IMR-90 (cell line): Measurements from ENCODE around the gene MCUR1. TPM values are rescaled to one million over a fixed set of nuclear protein-coding genes. Genes with fewer than 3 reads are reported as not detected.

ENCODE experiments used
- ATAC-seq: fragments of 200-7000 bp; cut with Tn5 transposase; 2 replicates; pipeline ENCODE4 v1.9.1; 2020; ENCODE audit warnings: low read depth, mild to moderate bottlenecking, moderate library complexity
- BruUV-seq: library from RNA; stranded (reverse); fragments of 400-500 nt; replicated peaks from 2 replicates; lab custom pipeline; 2021; lab: Mats Ljungman, UMichigan
- CTCF ChIA-PET: fragments of 300-600 bp; formaldehyde crosslinking; extraction: SDS; loops from one replicate; lab custom pipeline; 2021; ENCODE audit warnings: antibody characterized with exemption; lab: Yijun Ruan, JAX
- POLR2A ChIA-PET: fragments of 300-600 bp; sonication (Branson Sonifier 250); formaldehyde crosslinking; loops from one replicate; lab custom pipeline; 2022; ENCODE audit warnings: antibody characterized with exemption; ENCODE audit not compliant: unreplicated experiment; lab: Charles Lee
- DNase-seq: peaks from one replicate; pipeline ENCODE4 v3.0.0; 2013
- H2AFZ ChIP-seq: replicated peaks from 2 replicates; pipeline ENCODE3; 2013; ENCODE audit warnings: low read length, mild to moderate bottlenecking; ENCODE audit not compliant: poor library complexity
- H2AK5ac ChIP-seq: 2 replicates; pipeline ENCODE4 v1.6.1; 2013; ENCODE audit warnings: low read depth, low read length, inconsistent platforms
- H2AK9ac ChIP-seq: replicated peaks from 2 replicates; pipeline ENCODE3; 2013; ENCODE audit warnings: mild to moderate bottlenecking, low read depth, low read length, moderate library complexity; ENCODE audit not compliant: poor library complexity
- H2BK120ac ChIP-seq: 2 replicates; pipeline ENCODE4 v1.6.1; 2013; ENCODE audit warnings: low read depth, low read length, inconsistent platforms
- H2BK15ac ChIP-seq: 3 replicates; pipeline ENCODE4 v1.6.1; 2013; ENCODE audit warnings: low read depth, low read length, inconsistent platforms
- H2BK20ac ChIP-seq: 2 replicates; pipeline ENCODE4 v1.6.1; 2013; ENCODE audit warnings: low read depth, mild to moderate bottlenecking, inconsistent platforms, low read length, moderate library complexity
- H2BK5ac ChIP-seq: 2 replicates; pipeline ENCODE4 v1.6.1; 2013; ENCODE audit warnings: mild to moderate bottlenecking, low read depth, low read length, inconsistent platforms; ENCODE audit not compliant: poor library complexity, severe bottlenecking
- H3K14ac ChIP-seq: replicated peaks from 2 replicates; pipeline ENCODE4 v1.6.1; 2013; ENCODE audit warnings: low read depth, low read length, inconsistent platforms
- H3K18ac ChIP-seq: 2 replicates; pipeline ENCODE4 v1.6.1; 2013; ENCODE audit warnings: low read depth, low read length, control low read depth
- H3K23ac ChIP-seq: 2 replicates; pipeline ENCODE4 v1.6.1; 2013; ENCODE audit warnings: low read depth, low read length, inconsistent platforms
- H3K27ac ChIP-seq: 2 replicates; pipeline ENCODE4 v1.5.1; 2013; ENCODE audit warnings: mild to moderate bottlenecking, control low read depth, low read length; ENCODE audit not compliant: insufficient read depth
- H3K27me3 ChIP-seq: 2 replicates; pipeline ENCODE4 v1.6.1; 2013; ENCODE audit warnings: low read length; ENCODE audit not compliant: control insufficient read depth, insufficient read depth
- H3K36me3 ChIP-seq: 2 replicates; pipeline ENCODE4 v1.6.1; 2013; ENCODE audit warnings: low read length, mixed read lengths; ENCODE audit not compliant: control insufficient read depth, insufficient read depth
- H3K4ac ChIP-seq: 2 replicates; pipeline ENCODE4 v1.6.1; 2013; ENCODE audit warnings: low read depth, low read length, inconsistent platforms
- H3K4me1 ChIP-seq: 2 replicates; pipeline ENCODE4 v1.6.1; 2013; ENCODE audit warnings: low read length, mixed read lengths; ENCODE audit not compliant: control insufficient read depth, insufficient read depth
- H3K4me2 ChIP-seq: 2 replicates; pipeline ENCODE4 v1.6.1; 2013; ENCODE audit warnings: low read depth, mild to moderate bottlenecking, control low read depth, low read length, moderate library complexity
- H3K4me3 ChIP-seq: 2 replicates; pipeline ENCODE4 v1.5.1; 2013; ENCODE audit warnings: low read depth, mild to moderate bottlenecking, control low read depth, low read length, moderate library complexity; ENCODE audit not compliant: insufficient read depth
- H3K56ac ChIP-seq: 2 replicates; pipeline ENCODE4 v1.6.1; 2013; ENCODE audit warnings: low read length, inconsistent platforms; ENCODE audit not compliant: insufficient read depth; ENCODE audit errors: extremely low read depth
- H3K79me1 ChIP-seq, 2 experiments: 2 replicates each; pipeline ENCODE4 v1.6.1; 2013; ENCODE audit warnings: low read length in 2 of 2, inconsistent platforms in 1 of 2, low read depth in 1 of 2
- H3K9ac ChIP-seq: 2 replicates; pipeline ENCODE4 v1.6.1; 2013; ENCODE audit warnings: low read depth, low read length, control low read depth
- H3K9me1 ChIP-seq: 2 replicates; pipeline ENCODE4 v1.6.1; 2013; ENCODE audit warnings: low read length, inconsistent platforms; ENCODE audit not compliant: insufficient read depth
- H3K9me3 ChIP-seq: 2 replicates; pipeline ENCODE4 v1.6.1; 2013; ENCODE audit warnings: low read length; ENCODE audit not compliant: control insufficient read depth, insufficient read depth
- H4K20me1 ChIP-seq: 2 replicates; pipeline ENCODE4 v1.6.1; 2013; ENCODE audit warnings: low read length, inconsistent platforms; ENCODE audit not compliant: insufficient read depth
- H4K5ac ChIP-seq: 2 replicates; pipeline ENCODE4 v1.6.1; 2013; ENCODE audit warnings: mild to moderate bottlenecking, low read depth, low read length, control low read depth
- H4K8ac ChIP-seq, 2 experiments: 2 replicates each; pipeline ENCODE4 v1.6.1; 2013; ENCODE audit warnings: low read depth in 2 of 2, low read length in 2 of 2, control low read depth in 1 of 2, inconsistent platforms in 1 of 2
- H4K91ac ChIP-seq: 2 replicates; pipeline ENCODE4 v1.6.1; 2013; ENCODE audit warnings: low read depth, low read length, inconsistent platforms; ENCODE audit not compliant: insufficient read depth
- BHLHE40 ChIP-seq: fragments of 150-350 bp; IDR thresholded peaks from 2 replicates; pipeline ENCODE4 v1.6.1; 2016; ENCODE audit warnings: mild to moderate bottlenecking, low read depth, low read length
- CEBPB ChIP-seq: IDR thresholded peaks from 2 replicates; pipeline ENCODE4 v1.6.1; 2012; ENCODE audit warnings: low read depth, low read length, improper control_type of control experiment
- CHD1 ChIP-seq: IDR thresholded peaks from 2 replicates; pipeline ENCODE4 v1.6.1; 2012; ENCODE audit warnings: low read depth, low read length, improper control_type of control experiment
- FOS ChIP-seq: fragments of 150-350 bp; IDR thresholded peaks from 2 replicates; pipeline ENCODE4 v1.6.1; 2016; ENCODE audit warnings: low read depth, low read length
- MAFK ChIP-seq: IDR thresholded peaks from 2 replicates; pipeline ENCODE4 v1.6.1; 2012; ENCODE audit warnings: low read depth, low read length, improper control_type of control experiment
- MAZ ChIP-seq: IDR thresholded peaks from 2 replicates; pipeline ENCODE4 v1.6.1; 2012; ENCODE audit warnings: low read depth, mild to moderate bottlenecking, low read length, improper control_type of control experiment, moderate library complexity, borderline replicate concordance
- MXI1 ChIP-seq: IDR thresholded peaks from 2 replicates; pipeline ENCODE4 v1.6.1; 2012; ENCODE audit warnings: low read depth, mild to moderate bottlenecking, low read length, moderate library complexity, borderline replicate concordance
- NFE2L2 ChIP-seq: fragments of 150-350 bp; IDR thresholded peaks from 2 replicates; pipeline ENCODE4 v1.6.1; 2016; ENCODE audit warnings: low read depth, mild to moderate bottlenecking, low read length
- POLR2A ChIP-seq: IDR thresholded peaks from 2 replicates; pipeline ENCODE4 v1.6.1; 2012; ENCODE audit warnings: mild to moderate bottlenecking, low read depth, low read length
- RAD21 ChIP-seq: IDR thresholded peaks from 2 replicates; pipeline ENCODE4 v1.6.1; 2012; ENCODE audit warnings: low read length, improper control_type of control experiment
- RCOR1 ChIP-seq: IDR thresholded peaks from 2 replicates; pipeline ENCODE4 v1.6.1; 2012; ENCODE audit warnings: mild to moderate bottlenecking, low read length, improper control_type of control experiment; ENCODE audit not compliant: insufficient replicate concordance
- RFX5 ChIP-seq: IDR thresholded peaks from 2 replicates; pipeline ENCODE4 v1.8.0; 2012; ENCODE audit warnings: low read depth, mild to moderate bottlenecking, low read length, moderate library complexity
- SMC3 ChIP-seq: fragments of 150-350 bp; IDR thresholded peaks from 2 replicates; pipeline ENCODE4 v1.6.1; 2016; ENCODE audit warnings: low read depth, mild to moderate bottlenecking, antibody characterized with exemption, low read length, moderate library complexity
- USF2 ChIP-seq: fragments of 150-350 bp; IDR thresholded peaks from 2 replicates; pipeline ENCODE4 v1.6.1; 2017; ENCODE audit warnings: mild to moderate bottlenecking, antibody characterized with exemption, low read length, low read depth
- WGBS, 2 experiments: methylation state at CpG; one replicate each; pipeline versions ENCODE4 v1.1.5 to v1.1.7; 2013; ENCODE audit warnings: missing lambda C conversion rate in 2 of 2; ENCODE audit not compliant: insufficient read length in 1 of 2; ENCODE audit errors: extremely low coverage in 2 of 2; 5-methylcytosine and 5-hydroxymethylcytosine counted together
- dilution Hi-C: fragments of 300-500 bp; cut with HindIII; formaldehyde crosslinking; loops from one replicate; pipeline ENCODE4 v1.14.3; 2018; ENCODE audit warnings: low sequenced_read_pairs; ENCODE audit not compliant: unreplicated experiment
- in situ Hi-C: fragments of 300-500 bp; cut with MboI; formaldehyde crosslinking; loops from 3 replicates; pipeline ENCODE4 v1.14.3; 2019; ENCODE audit warnings: low sequenced_read_pairs, inconsistent platforms, mixed read lengths
- intact Hi-C: fragments of 100-400 bp; cut with micrococcal nuclease; formaldehyde crosslinking; loops from 2 replicates; pipeline ENCODE4 v1.10.0; 2022
- polyA plus RNA-seq, 3 experiments: library from polyadenylated mRNA; depleted of rRNA; stranded (reverse); fragments of >200 nt; gene quantifications; 2 replicates each; pipeline ENCODE4 v1.2.3, GENCODE V29; 2012; ENCODE audit warnings: low replicate concordance in 1 of 3
- total RNA-seq: library from RNA; depleted of rRNA; stranded (reverse); fragments of >200 nt; gene quantifications from 2 replicates; pipeline ENCODE4 v1.2.3, GENCODE V29; 2012

MCUR1 gene
- total and polyA plus RNA-seq, 2 of the 4 experiments (the other 2 are of a cell fraction), result 4.1 to 6.5 TPM

GRCh38 chr6:13830803-13831202 is 16.4 kb upstream of the MCUR1 start:
- Histone ChIP-seq H3K14ac (no peak overlapping the region), H3K4ac (no peak overlapping the region), H4K20me1 (no peaks in the 10 kb centered on the region), H3K36me3 (no peaks in the 10 kb centered on the region), H3K9me1 (no peaks in the 10 kb centered on the region), H2AK5ac (no peak overlapping the region), H3K18ac (no peak overlapping the region), H3K79me1 (no peaks in the 10 kb centered on the region), H3K27me3 (peaks cover 7% of the 10 kb centered on the region), H4K91ac (no peak overlapping the region), H4K5ac (no peak overlapping the region), H2AK9ac (no peak overlapping the region), H3K4me2 (no peak overlapping the region), H2AFZ (no peak overlapping the region), H2BK120ac (no peak overlapping the region), H2BK5ac (no peak overlapping the region), H3K4me1 (no peaks in the 10 kb centered on the region), H3K9me3 (no peaks in the 10 kb centered on the region; the same call in 1 of the 2 replicates), H2BK15ac (no peak overlapping the region), H3K9ac (no peak overlapping the region), H2BK20ac (no peak overlapping the region), H4K8ac (no peak overlapping the region), H3K23ac (no peak overlapping the region), H3K56ac (no peak overlapping the region), H3K4me3 (no peak overlapping the region), H3K27ac (no peak overlapping the region)
- BruUV-seq, result no TSS peak
- POLR2A ChIA-PET, result no interaction called here
- ATAC-seq (no peak), DNase-seq (no peak)
- in situ Hi-C loops, result no loop called here
- intact Hi-C loops, result no loop called here
- 14% methylated on average over 1 of the region's 4 CpGs; no CpG with 5 or more reads in 1 of the 2 experiments for WGBS, 2 experiments
- dilution Hi-C loops, result no loop called here
- TF ChIP-seq NFE2L2, result no peak
- no peak for TF ChIP-seq RCOR1
- TF ChIP-seq SMC3, result no peak
- TF ChIP-seq POLR2A, result no peak
- TF ChIP-seq MAFK, result no peak
- TF ChIP-seq RAD21, result no peak
- no peak for TF ChIP-seq BHLHE40
- TF ChIP-seq CHD1, result no peak
- no peak for TF ChIP-seq MXI1
- no peak for TF ChIP-seq USF2
- TF ChIP-seq CEBPB, result no peak
- no peak for TF ChIP-seq RFX5
- TF ChIP-seq MAZ, result no peak
- no peak for TF ChIP-seq FOS
- CTCF ChIA-PET, result no interaction called here
